HG03521 (cell line): ENCODE measurements around the gene FOXP2.

Experiments
- ATAC-seq: cut with Tn5 transposase; IDR thresholded peaks from one replicate; pipeline ENCODE4 v1.9.1; 2021; ENCODE audit warnings: mild to moderate bottlenecking, moderate library complexity; ENCODE audit not compliant: unreplicated experiment

The FOXP2 gene

GRCh38 chr7:114708646-114709045 is 294.0 kb downstream of the FOXP2 start:
- no peak for ATAC-seq

GRCh38 chr7:114710499-114710898 is 295.9 kb downstream of the FOXP2 start:
- ATAC-seq = no peak

GRCh38 chr7:114711241-114711640 is 296.6 kb downstream of the FOXP2 start:
- no peak for ATAC-seq

GRCh38 chr7:114715907-114716306 is 301.3 kb downstream of the FOXP2 start:
- no peak for ATAC-seq

- peak; percentile 59 for ATAC-seq
Observed at GRCh38 chr7:114718861-114719260, 304.2 kb downstream of the FOXP2 start.

GRCh38 chr7:114720725-114721124 is 306.1 kb downstream of the FOXP2 start:
- no peak for ATAC-seq

- no peak for ATAC-seq
Observed at GRCh38 chr7:114722562-114722961, 307.9 kb downstream of the FOXP2 start.

- ATAC-seq = no peak
Observed at GRCh38 chr7:114723308-114723707, 308.7 kb downstream of the FOXP2 start.

- ATAC-seq = no peak
Observed at GRCh38 chr7:114740095-114740494, 325.5 kb downstream of the FOXP2 start.

GRCh38 chr7:114740941-114741340 is 326.3 kb downstream of the FOXP2 start:
- ATAC-seq = no peak

- no peak for ATAC-seq
Observed at GRCh38 chr7:114741911-114742310, 327.3 kb downstream of the FOXP2 start.
